Large intestine (tissue), 3 donors: ENCODE results near the gene ST6GALNAC4. TPM values are rescaled to one million over a fixed set of nuclear protein-coding genes. Genes with fewer than 3 reads are reported as not detected.

Experiments used
- DNase-seq, 2 donors: peaks; one replicate each; pipeline versions ENCODE4 v3.0.0 to v3.0.0-alpha.2; 2013
- H3K27ac ChIP-seq: one replicate; pipeline ENCODE4 v1.5.1; 2013; ENCODE audit warnings: low read length
- H3K27me3 ChIP-seq: 2 replicates; pipeline ENCODE4 v1.6.1; 2013; ENCODE audit warnings: low read length; ENCODE audit not compliant: control insufficient read depth, insufficient read depth
- H3K36me3 ChIP-seq: 2 replicates; pipeline ENCODE4 v1.6.1; 2013; ENCODE audit warnings: low read length; ENCODE audit not compliant: control insufficient read depth, insufficient read depth
- H3K4me1 ChIP-seq: one replicate; pipeline ENCODE4 v1.6.1; 2013; ENCODE audit warnings: low read length; ENCODE audit not compliant: control insufficient read depth, insufficient read depth
- H3K4me3 ChIP-seq: one replicate; pipeline ENCODE4 v1.5.1; 2013; ENCODE audit warnings: low read length
- H3K9me3 ChIP-seq: one replicate; pipeline ENCODE4 v1.6.1; 2013; ENCODE audit warnings: mild to moderate bottlenecking, low read depth, low read length, moderate library complexity; ENCODE audit not compliant: control insufficient read depth
- WGBS: methylation state at CpG from one replicate; pipeline ENCODE4 v1.1.5; 2013; ENCODE audit warnings: low lambda C conversion rate; ENCODE audit not compliant: insufficient coverage; 5-methylcytosine and 5-hydroxymethylcytosine counted together
- polyA plus RNA-seq: library from polyadenylated mRNA; unstranded; fragments of 120-200 nt; gene quantifications from one replicate; pipeline ENCODE4 v1.2.1, GENCODE V29; 2013

ST6GALNAC4 gene
- polyA plus RNA-seq, 1 donor = 10.4 TPM

DNA sequence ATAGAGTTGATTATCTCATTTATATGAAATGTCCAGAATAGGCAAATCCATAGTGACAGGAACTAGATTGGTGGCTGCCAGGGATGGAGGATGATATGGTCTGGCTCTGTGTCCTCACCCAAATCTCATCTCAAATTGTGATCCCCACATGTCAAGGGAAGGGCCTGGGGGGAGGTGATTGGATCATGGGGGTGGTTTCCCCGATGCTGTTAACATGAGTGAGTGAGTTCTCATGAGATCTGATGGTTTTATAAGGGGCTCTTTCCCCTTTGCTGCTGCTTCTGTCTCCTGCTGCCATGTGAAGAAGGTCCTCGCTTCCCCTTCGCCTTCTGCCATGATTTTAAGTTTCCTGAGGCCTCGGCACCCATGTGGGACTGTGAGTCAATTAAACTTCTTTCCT lies 42.6 kb upstream of the ST6GALNAC4 start:
- Histone ChIP-seq H3K4me3 (no peak overlapping the region), H3K4me1 (peaks cover 48% of the 10 kb centered on the region), H3K27ac (no peak overlapping the region)

DNA sequence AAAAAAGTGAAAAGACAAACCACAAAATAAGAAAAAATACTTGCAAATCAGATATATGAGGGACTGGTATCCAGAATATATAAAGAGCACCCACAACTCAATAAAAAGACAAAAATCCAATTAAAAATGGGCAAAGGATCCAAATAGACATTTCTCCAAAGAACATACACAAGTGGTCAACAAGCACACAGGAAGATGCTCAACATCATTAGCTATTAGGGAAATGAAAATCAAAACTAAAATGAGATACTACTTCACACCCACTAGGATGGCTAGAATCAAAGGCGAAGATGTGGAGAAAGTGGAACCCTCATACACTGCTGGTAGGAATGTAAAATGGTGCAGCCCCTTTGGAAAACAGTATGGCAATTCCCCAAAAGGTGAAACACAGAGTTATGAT lies 41.9 kb upstream of the ST6GALNAC4 start:
- DNase-seq = no peak
- peaks cover 3% of the 10 kb centered on the region for H3K36me3 ChIP-seq
- H3K4me3 ChIP-seq = no peak overlapping the region
- no peaks in the 10 kb centered on the region for H3K9me3 ChIP-seq
- no CpG with 5 or more reads among the region's 1 CpG for WGBS
- H3K27me3 ChIP-seq = no peaks in the 10 kb centered on the region
- no peak overlapping the region for H3K27ac ChIP-seq
- H3K4me1 ChIP-seq = peaks cover 50% of the 10 kb centered on the region

More for the DNA sequence above, 42.6 kb upstream of the ST6GALNAC4 start:
- H3K36me3 ChIP-seq = peaks cover 3% of the 10 kb centered on the region
- no CpG with 5 or more reads among the region's 4 CpGs for WGBS
- no peak for DNase-seq
- no peaks in the 10 kb centered on the region for H3K9me3 ChIP-seq
- H3K27me3 ChIP-seq = no peaks in the 10 kb centered on the region

DNA sequence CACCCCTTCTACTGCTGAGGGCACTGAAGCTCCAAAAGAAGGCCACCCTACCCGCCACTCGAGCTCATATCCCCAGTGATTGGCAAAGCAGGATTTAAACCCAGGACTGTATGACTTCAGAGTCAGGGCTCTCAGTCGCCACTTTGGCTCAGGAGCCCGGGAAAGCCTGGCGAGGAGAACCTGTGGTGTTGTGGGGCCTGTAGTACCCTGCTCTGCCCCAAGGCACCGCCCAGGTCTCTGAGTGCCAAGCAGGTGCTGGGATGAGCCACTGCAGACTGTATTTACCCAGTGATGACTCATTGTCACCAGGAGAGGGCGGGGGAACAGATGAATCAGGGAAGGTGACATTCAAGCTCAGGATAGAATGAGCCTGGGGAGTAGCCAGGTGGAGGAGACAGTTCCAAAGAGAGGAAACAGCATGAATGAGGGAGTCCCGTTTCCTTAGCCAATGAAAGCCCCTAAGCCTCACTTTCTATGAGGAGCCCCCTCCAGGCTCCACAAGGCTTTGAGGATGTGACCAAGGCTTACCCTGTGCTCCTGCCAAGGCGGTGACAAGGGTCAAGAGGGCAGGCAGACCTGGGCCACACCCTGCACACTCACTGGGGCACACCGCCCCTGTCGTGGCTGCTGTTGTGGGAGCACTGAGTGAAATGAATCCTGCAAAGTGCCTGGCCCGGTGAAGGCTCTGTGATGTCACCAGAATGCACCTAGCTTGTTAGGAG lies 38.6 kb upstream of the ST6GALNAC4 start:
- peak; percentile 96 to 98 for DNase-seq
- Histone ChIP-seq H3K27me3 (no peaks in the 10 kb centered on the region), H3K4me3 (no peak overlapping the region), H3K9me3 (no peaks in the 10 kb centered on the region), H3K4me1 (peaks cover 62% of the 10 kb centered on the region), H3K27ac (peak overlapping the region; percentile 80), H3K36me3 (no peaks in the 10 kb centered on the region)
- no CpG with 5 or more reads among the region's 12 CpGs for WGBS

DNA sequence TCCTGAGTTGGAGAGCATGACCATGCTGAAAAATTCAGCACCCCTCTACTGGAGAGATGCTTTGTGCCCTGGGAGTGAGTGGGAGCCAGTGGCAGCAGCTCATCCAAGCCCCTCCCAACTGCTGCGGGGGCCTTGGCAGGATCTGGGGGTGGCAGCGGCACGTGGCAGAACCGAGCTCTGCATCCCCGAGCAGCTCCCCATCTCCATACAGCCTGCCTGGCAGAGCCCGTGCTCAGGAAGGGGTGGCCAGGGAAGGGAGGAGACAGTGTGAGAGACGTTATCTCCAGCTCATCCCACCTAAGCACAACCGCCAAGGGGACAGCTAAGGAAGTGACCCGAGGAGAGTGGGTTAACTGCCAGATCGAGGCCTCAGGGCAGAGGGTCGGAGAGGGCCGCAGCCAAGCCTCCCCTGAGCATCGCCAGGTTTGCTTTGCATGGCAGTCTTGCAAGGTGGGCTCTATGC lies 38.0 kb upstream of the ST6GALNAC4 start:
- peaks cover 56% of the 10 kb centered on the region for H3K4me1 ChIP-seq
- peaks cover 4% of the 10 kb centered on the region for H3K36me3 ChIP-seq
- no CpG with 5 or more reads among the region's 13 CpGs for WGBS

DNA sequence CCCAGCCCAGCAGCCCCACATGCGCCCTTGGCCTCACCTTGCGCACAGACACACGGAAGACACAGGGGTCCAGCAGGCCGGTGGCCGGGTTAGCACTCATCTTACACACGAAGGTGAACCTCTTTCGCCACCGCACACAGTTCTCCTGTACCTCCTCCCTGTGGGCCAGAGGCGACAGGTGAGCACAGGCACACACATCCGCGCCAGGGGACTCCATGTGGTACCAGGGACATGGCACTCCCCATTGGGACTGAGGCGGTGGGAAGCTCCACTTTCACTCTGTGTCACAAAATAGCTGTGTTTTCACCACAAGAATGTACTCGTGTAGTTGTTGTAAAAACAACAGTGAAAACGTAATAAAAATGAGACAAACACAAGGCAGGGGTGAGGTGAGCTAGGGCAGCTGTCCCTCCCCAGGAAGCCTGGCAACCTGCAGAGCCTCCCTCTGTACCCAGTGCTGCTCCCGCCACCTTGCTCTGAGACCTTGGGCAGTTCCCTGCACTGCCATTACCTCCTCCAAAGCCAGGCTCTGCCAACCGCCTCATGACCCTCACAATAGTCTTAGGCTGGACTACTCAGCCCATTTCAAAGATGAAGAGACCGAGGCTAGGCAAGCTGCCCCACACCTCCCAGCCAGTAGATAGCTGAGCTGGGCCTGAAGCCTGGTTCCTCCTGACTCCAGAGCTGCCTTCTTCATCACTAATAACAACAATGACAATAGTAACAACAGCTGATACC lies 37.1 kb upstream of the ST6GALNAC4 start:
- peaks cover 8% of the 10 kb centered on the region for H3K36me3 ChIP-seq
- H3K4me3 ChIP-seq = no peak overlapping the region
- no peaks in the 10 kb centered on the region for H3K27me3 ChIP-seq
- WGBS = no CpG with 5 or more reads among the region's 17 CpGs
- peak overlapping the region; percentile 72 for H3K27ac ChIP-seq
- no peaks in the 10 kb centered on the region for H3K9me3 ChIP-seq
- no peak for DNase-seq
- H3K4me1 ChIP-seq = peaks cover 55% of the 10 kb centered on the region

More for the DNA sequence above, 38.0 kb upstream of the ST6GALNAC4 start:
- no peaks in the 10 kb centered on the region for H3K27me3 ChIP-seq
- no peaks in the 10 kb centered on the region for H3K9me3 ChIP-seq
- H3K4me3 ChIP-seq = no peak overlapping the region
- peak overlapping the region; percentile 80 for H3K27ac ChIP-seq
- no peak for DNase-seq

DNA sequence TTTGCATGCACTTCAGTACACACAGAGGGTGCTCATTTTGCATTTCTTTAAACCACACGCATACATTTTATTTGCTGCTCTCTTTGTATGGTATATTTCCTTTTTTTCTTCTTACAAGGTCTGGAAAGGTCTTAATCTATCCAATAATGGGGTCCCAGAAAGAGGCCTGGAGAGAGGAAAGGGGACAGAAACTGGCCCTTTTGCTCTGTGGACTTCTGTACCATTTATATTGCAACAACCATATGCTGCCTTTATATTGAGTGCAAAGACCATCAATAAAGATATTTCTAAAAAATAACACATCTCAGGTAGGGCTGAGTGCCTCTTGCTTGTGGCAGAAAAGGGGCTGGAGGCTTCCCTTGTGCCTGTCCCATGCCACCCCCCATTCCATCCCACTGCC lies 36.3 kb upstream of the ST6GALNAC4 start:
- peak overlapping the region; percentile 72 for H3K27ac ChIP-seq
- H3K4me1 ChIP-seq = peaks cover 55% of the 10 kb centered on the region
- peaks cover 15% of the 10 kb centered on the region for H3K36me3 ChIP-seq
- no CpG with 5 or more reads among the region's 1 CpG for WGBS
- no peak overlapping the region for H3K4me3 ChIP-seq
- DNase-seq = peak in 1 of 2 donors; percentile 62
- no peaks in the 10 kb centered on the region for H3K27me3 ChIP-seq
- H3K9me3 ChIP-seq = no peaks in the 10 kb centered on the region

DNA sequence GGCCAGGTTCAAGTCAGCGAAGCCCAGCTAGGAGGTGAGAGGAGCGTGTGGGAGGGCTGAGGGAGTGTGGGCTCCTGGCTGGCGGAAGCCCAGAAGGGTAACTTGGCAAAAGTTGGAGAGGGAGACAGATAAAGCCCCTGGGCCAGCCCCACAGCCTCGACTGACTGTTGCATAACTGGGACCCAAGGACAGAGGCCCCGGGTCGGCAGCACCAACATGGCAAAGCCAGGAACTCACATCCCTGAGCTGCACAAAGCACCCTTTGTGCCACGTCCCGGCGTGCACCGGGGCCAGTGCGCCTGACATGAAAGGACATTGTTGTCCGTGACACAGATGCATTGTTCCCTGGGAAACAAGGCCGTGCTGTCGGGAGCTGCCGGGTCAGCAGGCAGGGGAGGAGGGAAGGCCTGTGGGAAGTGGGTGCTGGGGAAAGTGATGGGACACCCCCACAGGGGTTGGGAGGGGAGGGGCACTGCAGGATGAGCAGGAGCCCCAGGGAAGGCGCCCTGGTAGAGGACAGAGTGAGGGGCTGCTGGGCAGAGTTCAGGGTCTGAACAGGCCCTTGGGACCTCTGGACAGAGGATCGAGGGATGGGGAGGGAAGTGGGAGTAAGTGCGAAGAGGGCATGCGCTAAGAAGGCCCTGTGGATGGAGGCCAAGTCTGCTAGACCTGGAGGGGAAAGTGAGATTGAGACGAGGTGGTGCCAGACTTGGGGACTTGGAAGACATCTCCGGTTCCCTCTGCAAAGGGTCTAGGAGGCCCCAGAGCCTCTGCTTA lies 33.9 kb upstream of the ST6GALNAC4 start:
- H3K4me3 ChIP-seq = no peak overlapping the region
- H3K9me3 ChIP-seq = no peaks in the 10 kb centered on the region
- peaks cover 26% of the 10 kb centered on the region for H3K36me3 ChIP-seq
- H3K4me1 ChIP-seq = peaks cover 56% of the 10 kb centered on the region
- H3K27me3 ChIP-seq = no peaks in the 10 kb centered on the region
- peak in 1 of 2 donors; percentile 43 for DNase-seq
- no CpG with 5 or more reads among the region's 21 CpGs for WGBS
- no peak overlapping the region for H3K27ac ChIP-seq

DNA sequence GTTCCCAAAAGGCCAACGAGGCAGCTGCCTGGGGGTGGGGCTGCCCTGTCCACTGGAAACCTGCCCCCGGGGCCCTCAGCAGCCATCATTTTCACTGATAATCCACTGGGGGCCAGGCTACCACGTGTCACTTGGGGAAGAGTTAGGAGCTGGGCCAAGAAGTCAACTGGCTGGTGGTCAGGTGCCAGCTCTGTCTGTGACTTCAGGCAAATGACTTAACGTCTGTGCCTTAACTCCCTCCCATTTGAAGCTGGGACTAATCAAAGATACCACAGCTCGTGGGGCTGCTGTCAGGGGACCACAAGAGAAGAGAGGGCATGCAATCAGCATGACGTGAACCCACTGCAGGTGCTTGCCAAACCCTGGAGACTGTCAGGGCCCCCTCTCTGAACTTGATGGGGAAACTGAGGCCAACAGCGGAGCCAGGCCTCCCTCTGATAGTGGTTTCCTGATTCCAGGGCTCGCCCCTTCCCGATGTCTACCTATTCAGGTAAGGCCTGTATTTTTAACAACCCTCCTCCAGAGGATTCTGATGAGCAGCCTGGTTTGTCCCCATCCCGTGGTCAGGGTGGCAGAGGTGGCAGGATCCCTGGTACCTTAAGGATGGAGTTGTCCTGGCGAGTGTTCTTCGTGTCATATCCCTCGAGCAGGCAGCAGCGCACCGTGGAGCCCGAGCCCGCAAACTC lies 33.1 kb upstream of the ST6GALNAC4 start:
- no peak for DNase-seq
- H3K4me3 ChIP-seq = no peak overlapping the region
- no CpG with 5 or more reads among the region's 17 CpGs for WGBS
- peaks cover 33% of the 10 kb centered on the region for H3K36me3 ChIP-seq
- H3K27ac ChIP-seq = no peak overlapping the region
- H3K27me3 ChIP-seq = no peaks in the 10 kb centered on the region
- peaks cover 50% of the 10 kb centered on the region for H3K4me1 ChIP-seq
- peaks cover 2% of the 10 kb centered on the region for H3K9me3 ChIP-seq

DNA sequence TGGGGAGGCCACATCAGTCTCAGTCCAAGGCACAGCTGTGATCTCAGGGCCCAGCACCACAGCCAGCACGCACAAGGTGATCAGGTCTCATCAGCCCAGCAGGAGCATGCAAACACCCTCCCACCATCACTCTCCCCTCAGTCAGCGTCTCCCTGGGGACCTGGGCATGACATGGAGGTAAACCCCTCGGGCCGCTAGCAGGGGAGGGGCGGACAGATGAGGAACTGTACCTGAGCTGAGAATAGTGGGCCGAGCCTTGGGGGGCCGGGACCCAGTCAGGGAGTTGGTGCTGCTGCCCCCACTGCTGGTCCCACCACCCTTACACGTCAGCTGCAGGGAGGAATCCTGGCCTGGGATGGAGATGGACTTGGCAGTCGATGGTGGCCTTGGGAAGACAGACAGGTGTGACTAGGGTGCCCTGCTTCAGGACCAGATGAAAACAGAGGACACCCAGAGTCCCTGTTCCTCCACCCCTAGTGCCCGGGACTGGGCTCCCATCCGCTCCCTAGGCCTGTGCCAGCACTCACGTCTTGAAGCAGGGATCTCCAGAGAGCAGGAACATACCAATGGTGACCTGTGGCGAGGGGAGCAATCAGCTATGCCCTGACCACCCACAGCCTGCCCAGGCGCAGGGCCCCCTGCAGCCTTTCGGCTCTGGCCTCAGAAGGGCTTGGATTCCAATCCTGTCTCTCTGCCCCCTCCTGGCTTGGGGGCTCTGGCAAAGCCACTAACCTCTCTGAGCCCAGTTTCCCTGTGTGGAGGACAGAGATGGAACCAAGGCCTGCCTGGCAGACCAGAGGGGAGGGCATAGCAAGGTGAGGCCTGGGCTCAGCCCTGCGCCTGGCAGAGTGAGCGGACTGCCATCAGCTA lies 31.2 kb upstream of the ST6GALNAC4 start:
- WGBS = no CpG with 5 or more reads among the region's 17 CpGs
- no peak for DNase-seq
- Histone ChIP-seq H3K9me3 (peaks cover 2% of the 10 kb centered on the region), H3K4me3 (no peak overlapping the region), H3K27ac (no peak overlapping the region), H3K4me1 (peaks cover 32% of the 10 kb centered on the region), H3K36me3 (peaks cover 51% of the 10 kb centered on the region), H3K27me3 (no peaks in the 10 kb centered on the region)
